ENCODE measurements around the gene CD70.

DNA sequence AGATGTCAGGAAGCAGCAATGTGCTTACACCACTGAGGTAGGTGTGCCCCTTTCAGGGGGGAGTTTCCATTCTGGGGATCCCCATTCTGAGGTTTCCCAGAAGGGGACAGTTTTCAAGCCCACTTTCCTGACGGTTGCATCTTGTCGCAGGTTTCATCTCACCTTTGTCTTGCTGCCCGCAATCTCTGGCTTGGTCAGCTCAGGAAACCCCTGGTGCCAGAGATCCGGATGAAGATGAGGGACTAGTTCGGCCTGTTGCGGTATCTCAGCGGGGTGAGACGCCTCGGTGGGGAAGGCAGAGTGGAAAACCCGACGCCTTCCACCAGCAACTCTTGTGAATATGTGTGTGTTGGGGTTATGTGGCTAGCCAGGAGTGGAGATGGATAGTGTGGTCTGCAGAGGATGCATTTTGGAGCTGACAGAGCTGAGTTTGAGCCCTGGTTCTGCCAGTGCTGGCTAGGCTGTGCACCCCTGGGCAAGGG lies 47.0 kb downstream of the CD70 start:
- TF ChIP-seq, protein P1, sequence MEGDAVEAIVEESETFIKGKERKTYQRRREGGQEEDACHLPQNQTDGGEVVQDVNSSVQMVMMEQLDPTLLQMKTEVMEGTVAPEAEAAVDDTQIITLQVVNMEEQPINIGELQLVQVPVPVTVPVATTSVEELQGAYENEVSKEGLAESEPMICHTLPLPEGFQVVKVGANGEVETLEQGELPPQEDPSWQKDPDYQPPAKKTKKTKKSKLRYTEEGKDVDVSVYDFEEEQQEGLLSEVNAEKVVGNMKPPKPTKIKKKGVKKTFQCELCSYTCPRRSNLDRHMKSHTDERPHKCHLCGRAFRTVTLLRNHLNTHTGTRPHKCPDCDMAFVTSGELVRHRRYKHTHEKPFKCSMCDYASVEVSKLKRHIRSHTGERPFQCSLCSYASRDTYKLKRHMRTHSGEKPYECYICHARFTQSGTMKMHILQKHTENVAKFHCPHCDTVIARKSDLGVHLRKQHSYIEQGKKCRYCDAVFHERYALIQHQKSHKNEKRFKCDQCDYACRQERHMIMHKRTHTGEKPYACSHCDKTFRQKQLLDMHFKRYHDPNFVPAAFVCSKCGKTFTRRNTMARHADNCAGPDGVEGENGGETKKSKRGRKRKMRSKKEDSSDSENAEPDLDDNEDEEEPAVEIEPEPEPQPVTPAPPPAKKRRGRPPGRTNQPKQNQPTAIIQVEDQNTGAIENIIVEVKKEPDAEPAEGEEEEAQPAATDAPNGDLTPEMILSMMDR (IDR thresholded peaks at IDR 0.05) = no peak
- TF ChIP-seq EP300 (IDR thresholded peaks at IDR 0.05) = no peak

Data from stomach (tissue), 4 donors.